Measurements from ENCODE around the gene GATC. TPM values are rescaled to one million over a fixed set of nuclear protein-coding genes. Genes with fewer than 3 reads are reported as not detected.

The GATC gene
- polyA plus RNA-seq (2013, experiment 1 of 2): 15.2 TPM
- polyA plus RNA-seq (2013, experiment 2 of 2): 15.5 TPM

GRCh38 chr12:120445911-120446843 lies at the start of gene GATC, which contains the start of gene TRIAP1:
Gene GATC, plus strand, starts transcription at chr12:120446444. Its CDS starts 37 bp downstream, at chr12:120446481.
Gene TRIAP1, minus strand, starts transcription at chr12:120446384. Its CDS starts 12 bp downstream, at chr12:120446372.
- H3K4me1 ChIP-seq (ENCODE audit: control insufficient read depth, insufficient read depth, low read length, poor library complexity, severe bottlenecking): peaks cover 16% of the 10 kb centered on the region
- 0% methylated on average over 57 to 66 of the region's 73 CpGs for WGBS, 2 experiments (ENCODE audit: insufficient coverage in 2 of 2)
- H3K36me3 ChIP-seq (ENCODE audit: control insufficient read depth, insufficient read depth, low read length): peaks cover 59% of the 10 kb centered on the region

GRCh38 chr12:120397824-120398540 lies 48.3 kb upstream of the GATC start:
- Histone ChIP-seq H3K36me3 (ENCODE audit: control insufficient read depth, insufficient read depth, low read length) (no peaks in the 10 kb centered on the region), H3K27ac (ENCODE audit: low read depth, low read length, severe bottlenecking) (peak overlapping the region; percentile 57), H3K9me3 (ENCODE audit: control insufficient read depth, low read length) (no peaks in the 10 kb centered on the region), H3K4me1 (ENCODE audit: control insufficient read depth, insufficient read depth, low read length, poor library complexity, severe bottlenecking) (no peaks in the 10 kb centered on the region), H3K4me3 (ENCODE audit: extremely low read depth, insufficient read depth, low read length, poor library complexity, severe bottlenecking) (no peak overlapping the region)
- WGBS, 2 experiments (ENCODE audit: insufficient coverage in 2 of 2): 87 to 88% methylated on average over 24 to 32 of the region's 33 CpGs

More at GRCh38 chr12:120445911-120446843, at the start of gene GATC, which contains the start of gene TRIAP1:
- Histone ChIP-seq H3K9me3 (ENCODE audit: control insufficient read depth, low read length) (no peaks in the 10 kb centered on the region), H3K27ac (ENCODE audit: low read depth, low read length, severe bottlenecking) (peak within 1 kb of the TSS; percentile 81), H3K4me3 (ENCODE audit: extremely low read depth, insufficient read depth, low read length, poor library complexity, severe bottlenecking) (peak within 1 kb of the TSS; percentile 97)

- no peak overlapping the region for H3K27ac ChIP-seq (ENCODE audit: low read depth, low read length, severe bottlenecking)
- H3K4me3 ChIP-seq (ENCODE audit: extremely low read depth, insufficient read depth, low read length, poor library complexity, severe bottlenecking): no peak overlapping the region
- 76 to 83% methylated on average over 2 to 3 of the region's 5 CpGs for WGBS, 2 experiments (ENCODE audit: insufficient coverage in 2 of 2)
- H3K4me1 ChIP-seq (ENCODE audit: control insufficient read depth, insufficient read depth, low read length, poor library complexity, severe bottlenecking): no peaks in the 10 kb centered on the region
- no peaks in the 10 kb centered on the region for H3K9me3 ChIP-seq (ENCODE audit: control insufficient read depth, low read length)
- H3K36me3 ChIP-seq (ENCODE audit: control insufficient read depth, insufficient read depth, low read length): no peaks in the 10 kb centered on the region
These were observed 46.7 kb upstream of the GATC start for GRCh38 chr12:120399531-120399930.

- no peak overlapping the region for H3K4me3 ChIP-seq (ENCODE audit: extremely low read depth, insufficient read depth, low read length, poor library complexity, severe bottlenecking)
- H3K36me3 ChIP-seq (ENCODE audit: control insufficient read depth, insufficient read depth, low read length): no peaks in the 10 kb centered on the region
- H3K9me3 ChIP-seq (ENCODE audit: control insufficient read depth, low read length): no peaks in the 10 kb centered on the region
- H3K27ac ChIP-seq (ENCODE audit: low read depth, low read length, severe bottlenecking): peak overlapping the region; percentile 63
- 26 to 28% methylated on average over 7 to 10 of the region's 13 CpGs for WGBS, 2 experiments (ENCODE audit: insufficient coverage in 2 of 2)
- H3K4me1 ChIP-seq (ENCODE audit: control insufficient read depth, insufficient read depth, low read length, poor library complexity, severe bottlenecking): no peaks in the 10 kb centered on the region
These were observed 44.0 kb upstream of the GATC start for GRCh38 chr12:120402217-120402616.

- H3K27ac ChIP-seq (ENCODE audit: low read depth, low read length, severe bottlenecking): no peak overlapping the region
- H3K4me3 ChIP-seq (ENCODE audit: extremely low read depth, insufficient read depth, low read length, poor library complexity, severe bottlenecking): no peak overlapping the region
- H3K4me1 ChIP-seq (ENCODE audit: control insufficient read depth, insufficient read depth, low read length, poor library complexity, severe bottlenecking): no peaks in the 10 kb centered on the region
- H3K9me3 ChIP-seq (ENCODE audit: control insufficient read depth, low read length): no peaks in the 10 kb centered on the region
- WGBS, 2 experiments (ENCODE audit: insufficient coverage in 2 of 2): 85 to 96% methylated on average over 2 to 3 of the region's 3 CpGs
- no peaks in the 10 kb centered on the region for H3K36me3 ChIP-seq (ENCODE audit: control insufficient read depth, insufficient read depth, low read length)
These were observed 42.4 kb upstream of the GATC start for GRCh38 chr12:120403869-120404268.

GRCh38 chr12:120404271-120404670 lies 42.0 kb upstream of the GATC start:
- no peaks in the 10 kb centered on the region for H3K4me1 ChIP-seq (ENCODE audit: control insufficient read depth, insufficient read depth, low read length, poor library complexity, severe bottlenecking)
- no peak overlapping the region for H3K4me3 ChIP-seq (ENCODE audit: extremely low read depth, insufficient read depth, low read length, poor library complexity, severe bottlenecking)
- H3K27ac ChIP-seq (ENCODE audit: low read depth, low read length, severe bottlenecking): no peak overlapping the region
- H3K36me3 ChIP-seq (ENCODE audit: control insufficient read depth, insufficient read depth, low read length): no peaks in the 10 kb centered on the region
- WGBS, 2 experiments (ENCODE audit: insufficient coverage in 2 of 2): no CpG with 5 or more reads among the region's 1 CpG
- no peaks in the 10 kb centered on the region for H3K9me3 ChIP-seq (ENCODE audit: control insufficient read depth, low read length)

GRCh38 chr12:120406069-120406468 lies 40.2 kb upstream of the GATC start:
- Histone ChIP-seq H3K36me3 (ENCODE audit: control insufficient read depth, insufficient read depth, low read length) (no peaks in the 10 kb centered on the region), H3K4me1 (ENCODE audit: control insufficient read depth, insufficient read depth, low read length, poor library complexity, severe bottlenecking) (no peaks in the 10 kb centered on the region), H3K9me3 (ENCODE audit: control insufficient read depth, low read length) (no peaks in the 10 kb centered on the region), H3K27ac (ENCODE audit: low read depth, low read length, severe bottlenecking) (no peak overlapping the region), H3K4me3 (ENCODE audit: extremely low read depth, insufficient read depth, low read length, poor library complexity, severe bottlenecking) (no peak overlapping the region)
- WGBS, 2 experiments (ENCODE audit: insufficient coverage in 2 of 2): 95 to 100% methylated on average over 3 of the region's 3 CpGs

- H3K9me3 ChIP-seq (ENCODE audit: control insufficient read depth, low read length): no peaks in the 10 kb centered on the region
- no peaks in the 10 kb centered on the region for H3K36me3 ChIP-seq (ENCODE audit: control insufficient read depth, insufficient read depth, low read length)
- H3K4me1 ChIP-seq (ENCODE audit: control insufficient read depth, insufficient read depth, low read length, poor library complexity, severe bottlenecking): no peaks in the 10 kb centered on the region
- 90 to 100% methylated on average over 1 to 2 of the region's 3 CpGs for WGBS, 2 experiments (ENCODE audit: insufficient coverage in 2 of 2)
- no peak overlapping the region for H3K27ac ChIP-seq (ENCODE audit: low read depth, low read length, severe bottlenecking)
- H3K4me3 ChIP-seq (ENCODE audit: extremely low read depth, insufficient read depth, low read length, poor library complexity, severe bottlenecking): no peak overlapping the region
These were observed 39.7 kb upstream of the GATC start for GRCh38 chr12:120406553-120406952.

GRCh38 chr12:120408771-120409170 lies 37.5 kb upstream of the GATC start:
- no peaks in the 10 kb centered on the region for H3K36me3 ChIP-seq (ENCODE audit: control insufficient read depth, insufficient read depth, low read length)
- no peaks in the 10 kb centered on the region for H3K4me1 ChIP-seq (ENCODE audit: control insufficient read depth, insufficient read depth, low read length, poor library complexity, severe bottlenecking)
- no peak overlapping the region for H3K4me3 ChIP-seq (ENCODE audit: extremely low read depth, insufficient read depth, low read length, poor library complexity, severe bottlenecking)
- WGBS, 2 experiments (ENCODE audit: insufficient coverage in 2 of 2): 87 to 94% methylated on average over 7 to 8 of the region's 11 CpGs
- H3K27ac ChIP-seq (ENCODE audit: low read depth, low read length, severe bottlenecking): no peak overlapping the region
- no peaks in the 10 kb centered on the region for H3K9me3 ChIP-seq (ENCODE audit: control insufficient read depth, low read length)

GRCh38 chr12:120412421-120412820 lies 33.8 kb upstream of the GATC start:
- no peak overlapping the region for H3K27ac ChIP-seq (ENCODE audit: low read depth, low read length, severe bottlenecking)
- H3K9me3 ChIP-seq (ENCODE audit: control insufficient read depth, low read length): no peaks in the 10 kb centered on the region
- no peaks in the 10 kb centered on the region for H3K36me3 ChIP-seq (ENCODE audit: control insufficient read depth, insufficient read depth, low read length)
- WGBS, 2 experiments (ENCODE audit: insufficient coverage in 2 of 2): 79 to 84% methylated on average over 2 to 3 of the region's 7 CpGs
- no peaks in the 10 kb centered on the region for H3K4me1 ChIP-seq (ENCODE audit: control insufficient read depth, insufficient read depth, low read length, poor library complexity, severe bottlenecking)
- H3K4me3 ChIP-seq (ENCODE audit: extremely low read depth, insufficient read depth, low read length, poor library complexity, severe bottlenecking): no peak overlapping the region

Measured in mesodermal cell (in vitro differentiated cells).